Activated CD8-positive, alpha-beta T cell treated with anti-CD3 and anti-CD28 coated beads for 36 hours (primary cell): ENCODE measurements around the gene GPC5. TPM values are rescaled to one million over a fixed set of nuclear protein-coding genes. Genes with fewer than 3 reads are reported as not detected.

ENCODE experiments used
- ATAC-seq: fragments of 200-7000 bp; cut with Tn5 transposase; one replicate; pipeline ENCODE4 v1.10.0; 2021; ENCODE audit warnings: mild to moderate bottlenecking, moderate library complexity
- CTCF ChIA-PET: fragments of 350-600 bp; sonication (Branson Sonifier 250); formaldehyde crosslinking; loops from one replicate; lab custom pipeline; 2021; ENCODE audit warnings: antibody characterized with exemption; lab: Charles Lee
- POLR2A ChIA-PET: fragments of 350-600 bp; sonication (Branson Sonifier 250); formaldehyde crosslinking; loops from one replicate; lab custom pipeline; 2021; ENCODE audit warnings: antibody characterized with exemption; lab: Charles Lee
- DNase-seq: peaks from one replicate; pipeline ENCODE4 v3.0.0-alpha.2; 2020
- H3K27ac Mint-ChIP-seq: one replicate; pipeline ENCODE4 v1.8.0; 2021; ENCODE audit warnings: mild to moderate bottlenecking, mixed read lengths
- H3K27me3 Mint-ChIP-seq: one replicate; pipeline ENCODE4 v1.8.0; 2021; ENCODE audit warnings: mixed read lengths
- H3K36me3 Mint-ChIP-seq: one replicate; pipeline ENCODE4 v1.8.0; 2021; ENCODE audit warnings: low read depth, mixed read lengths
- H3K4me1 Mint-ChIP-seq: one replicate; pipeline ENCODE4 v1.8.0; 2021; ENCODE audit warnings: low read depth, mixed read lengths
- H3K4me3 Mint-ChIP-seq: one replicate; pipeline ENCODE4 v1.8.0; 2021; ENCODE audit warnings: mild to moderate bottlenecking, moderate library complexity, mixed read lengths
- H3K9me3 Mint-ChIP-seq: one replicate; pipeline ENCODE4 v1.8.0; 2021; ENCODE audit warnings: mixed read lengths
- intact Hi-C: fragments of 100-400 bp; cut with micrococcal nuclease; formaldehyde crosslinking; loops from one replicate; pipeline ENCODE4 v1.10.0; 2022
- total RNA-seq, 2 experiments: library from RNA; stranded (reverse); gene quantifications; one replicate each; pipeline ENCODE4 v1.2.3, GENCODE V29; 2021
- TF ChIP-seq, protein P1 (sequence below): fragments of 200-600 bp; IDR thresholded peaks from one replicate; pipeline ENCODE4 v1.8.0; 2022; ENCODE audit warnings: antibody characterized with exemption, mild to moderate bottlenecking

Gene GPC5
- total RNA-seq, 2 experiments from 2014 or later: 0.13 to 0.14 TPM

GRCh38 chr13:92670096-92670495, 1271.7 kb downstream of the GPC5 start:
- H3K4me3 Mint-ChIP-seq: no peak overlapping the region
- peaks cover 3% of the 10 kb centered on the region for H3K9me3 Mint-ChIP-seq
- TF ChIP-seq, protein P1, sequence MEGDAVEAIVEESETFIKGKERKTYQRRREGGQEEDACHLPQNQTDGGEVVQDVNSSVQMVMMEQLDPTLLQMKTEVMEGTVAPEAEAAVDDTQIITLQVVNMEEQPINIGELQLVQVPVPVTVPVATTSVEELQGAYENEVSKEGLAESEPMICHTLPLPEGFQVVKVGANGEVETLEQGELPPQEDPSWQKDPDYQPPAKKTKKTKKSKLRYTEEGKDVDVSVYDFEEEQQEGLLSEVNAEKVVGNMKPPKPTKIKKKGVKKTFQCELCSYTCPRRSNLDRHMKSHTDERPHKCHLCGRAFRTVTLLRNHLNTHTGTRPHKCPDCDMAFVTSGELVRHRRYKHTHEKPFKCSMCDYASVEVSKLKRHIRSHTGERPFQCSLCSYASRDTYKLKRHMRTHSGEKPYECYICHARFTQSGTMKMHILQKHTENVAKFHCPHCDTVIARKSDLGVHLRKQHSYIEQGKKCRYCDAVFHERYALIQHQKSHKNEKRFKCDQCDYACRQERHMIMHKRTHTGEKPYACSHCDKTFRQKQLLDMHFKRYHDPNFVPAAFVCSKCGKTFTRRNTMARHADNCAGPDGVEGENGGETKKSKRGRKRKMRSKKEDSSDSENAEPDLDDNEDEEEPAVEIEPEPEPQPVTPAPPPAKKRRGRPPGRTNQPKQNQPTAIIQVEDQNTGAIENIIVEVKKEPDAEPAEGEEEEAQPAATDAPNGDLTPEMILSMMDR: no peak
- no peaks in the 10 kb centered on the region for H3K36me3 Mint-ChIP-seq
- intact Hi-C loops: no loop called here
- no peaks in the 10 kb centered on the region for H3K4me1 Mint-ChIP-seq
- no peak overlapping the region for H3K27ac Mint-ChIP-seq
- DNase-seq (no peak), ATAC-seq (no peak)
- ChIA-PET POLR2A (no interaction called here), CTCF (no interaction called here)
- H3K27me3 Mint-ChIP-seq: no peaks in the 10 kb centered on the region

DNA sequence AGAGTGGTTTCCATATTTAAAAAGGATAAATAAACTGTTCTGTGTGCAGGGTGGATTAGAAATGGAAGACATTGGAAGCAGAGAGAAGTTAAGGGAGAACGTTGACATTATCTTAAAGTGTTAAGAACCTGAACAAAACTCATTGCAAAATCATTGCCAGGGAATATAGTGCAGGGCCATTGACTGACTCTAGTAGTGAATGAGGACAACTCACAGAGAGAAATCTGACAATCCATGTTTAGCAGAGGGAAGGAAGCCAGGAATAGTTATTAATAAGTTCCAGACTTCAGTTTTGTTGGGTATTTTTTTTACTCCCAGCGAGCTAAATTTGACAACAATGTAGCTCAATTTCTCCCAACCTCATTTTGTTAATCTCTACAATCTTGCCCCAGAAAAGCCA, 1273.4 kb downstream of the GPC5 start:
- intact Hi-C loops: no loop called here
- Mint-ChIP-seq H3K27me3 (no peaks in the 10 kb centered on the region), H3K36me3 (no peaks in the 10 kb centered on the region), H3K9me3 (peaks cover 3% of the 10 kb centered on the region), H3K27ac (no peak overlapping the region), H3K4me3 (no peak overlapping the region), H3K4me1 (no peaks in the 10 kb centered on the region)
- no peak for ATAC-seq
- DNase-seq: no peak
- TF ChIP-seq, protein P1: no peak
- CTCF ChIA-PET: no interaction called here
- POLR2A ChIA-PET: no interaction called here

GRCh38 chr13:92676246-92676645, 1277.8 kb downstream of the GPC5 start:
- Mint-ChIP-seq H3K27ac (no peak overlapping the region), H3K36me3 (no peaks in the 10 kb centered on the region), H3K4me3 (no peak overlapping the region), H3K4me1 (no peaks in the 10 kb centered on the region), H3K27me3 (no peaks in the 10 kb centered on the region), H3K9me3 (peaks cover 7% of the 10 kb centered on the region)
- DNase-seq: no peak
- TF ChIP-seq, protein P1: no peak
- ATAC-seq: no peak
- intact Hi-C loops: no loop called here
- ChIA-PET POLR2A (no interaction called here), CTCF (no interaction called here)

- Mint-ChIP-seq H3K4me3 (no peak overlapping the region), H3K27me3 (no peaks in the 10 kb centered on the region), H3K36me3 (no peaks in the 10 kb centered on the region), H3K27ac (no peak overlapping the region), H3K4me1 (no peaks in the 10 kb centered on the region), H3K9me3 (peaks cover 13% of the 10 kb centered on the region)
- ChIA-PET CTCF (no interaction called here), POLR2A (no interaction called here)
- intact Hi-C loops: no loop called here
- no peak for ATAC-seq
- TF ChIP-seq, protein P1: no peak
- DNase-seq: no peak
Measured at GRCh38 chr13:92677571-92677970, 1279.2 kb downstream of the GPC5 start.

GRCh38 chr13:92679602-92680001, 1281.2 kb downstream of the GPC5 start:
- CTCF ChIA-PET: no interaction called here
- no peaks in the 10 kb centered on the region for H3K36me3 Mint-ChIP-seq
- H3K27me3 Mint-ChIP-seq: no peaks in the 10 kb centered on the region
- TF ChIP-seq, protein P1: no peak
- DNase-seq (no peak), ATAC-seq (no peak)
- POLR2A ChIA-PET: no interaction called here
- H3K4me3 Mint-ChIP-seq: no peak overlapping the region
- peaks cover 13% of the 10 kb centered on the region for H3K9me3 Mint-ChIP-seq
- intact Hi-C loops: no loop called here
- H3K27ac Mint-ChIP-seq: no peak overlapping the region
- H3K4me1 Mint-ChIP-seq: no peaks in the 10 kb centered on the region
